NCI-H774 (cell line): ENCODE results near the gene IL12A.

Source experiments
- DNase-seq: peaks from one replicate; lab custom pipeline; 2025; lab: John Stamatoyannopoulos, UW

IL12A gene

GRCh38 chr3:159988617-159989271, at the start of gene IL12A:
IL12A (plus strand) TSS chr3:159988835.
- DNase-seq = peak; percentile 42

DNA sequence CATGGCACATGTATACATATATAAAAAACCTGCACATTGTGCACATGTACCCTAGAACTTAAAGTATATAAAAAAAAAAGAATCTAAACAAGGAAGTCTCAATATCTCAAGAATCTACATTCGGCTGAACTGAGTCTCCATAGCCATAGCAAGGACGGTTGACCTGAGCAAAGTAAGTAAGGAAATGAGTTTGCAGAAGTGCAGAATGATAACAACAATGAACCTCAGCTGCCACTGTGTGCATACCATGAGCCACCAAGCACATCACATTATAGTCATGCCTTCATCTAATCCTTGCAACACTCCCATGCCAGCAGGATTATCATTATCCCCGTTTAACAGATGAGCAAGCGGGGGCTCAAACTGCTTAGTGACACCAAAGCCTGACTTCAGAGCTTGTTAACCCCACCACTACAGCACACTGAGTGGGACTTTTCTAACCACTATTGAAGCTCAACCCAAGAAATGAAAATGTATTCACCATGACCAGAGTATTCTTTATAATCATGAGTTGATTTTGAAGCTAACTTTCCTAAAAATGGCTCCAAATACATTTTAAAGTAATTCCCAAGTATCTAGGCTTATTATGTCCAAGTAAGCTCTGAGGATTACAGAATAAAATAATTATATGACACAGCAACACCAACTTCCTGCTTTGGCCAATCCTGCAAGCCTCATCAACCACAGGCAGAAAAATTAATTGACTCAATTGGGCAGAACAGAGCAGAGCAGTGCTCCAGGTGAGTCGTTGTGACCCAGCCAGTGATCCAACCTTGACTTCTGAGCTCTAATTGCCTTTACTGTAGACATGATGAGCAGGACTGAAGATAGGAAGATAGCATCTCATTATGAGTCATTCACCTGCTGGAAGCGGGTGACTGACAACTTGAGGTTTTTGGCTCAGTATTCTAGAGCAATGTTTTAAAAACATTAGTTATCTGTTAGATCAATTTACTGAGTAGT, 47.3 kb upstream of the IL12A start:
- no peak for DNase-seq

- no peak for DNase-seq
Measured at GRCh38 chr3:159944781-159945180, 43.9 kb upstream of the IL12A start.

- no peak for DNase-seq
Measured at GRCh38 chr3:159945930-159946329, 42.7 kb upstream of the IL12A start.

- DNase-seq = no peak
Measured at GRCh38 chr3:159947220-159947619, 41.4 kb upstream of the IL12A start.

- DNase-seq = no peak
Measured at GRCh38 chr3:159948429-159949144, 40.0 kb upstream of the IL12A start.

- no peak for DNase-seq
Measured at GRCh38 chr3:159950156-159950898, 38.3 kb upstream of the IL12A start.

DNA sequence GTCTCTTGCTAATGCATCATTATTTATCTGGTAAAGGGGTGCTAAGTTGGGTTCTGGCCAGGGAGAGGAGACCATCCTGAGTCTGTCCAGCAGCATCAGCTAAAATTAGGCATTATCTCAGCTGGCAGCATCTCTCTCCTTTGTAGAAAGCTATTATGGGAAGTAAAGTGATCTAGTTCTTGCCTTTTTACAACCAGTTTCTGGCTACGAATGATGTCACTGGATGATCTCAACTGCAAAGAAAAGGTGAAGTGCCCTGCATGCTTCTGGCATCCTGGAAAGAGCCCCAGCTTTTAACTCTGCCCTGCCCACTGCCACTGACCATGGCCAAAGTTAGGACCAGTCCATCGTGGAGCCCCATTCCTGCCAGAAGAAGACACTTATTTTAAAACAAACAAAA, 37.1 kb upstream of the IL12A start:
- DNase-seq = no peak

GRCh38 chr3:159953325-159954085, 35.1 kb upstream of the IL12A start:
- DNase-seq = no peak

DNA sequence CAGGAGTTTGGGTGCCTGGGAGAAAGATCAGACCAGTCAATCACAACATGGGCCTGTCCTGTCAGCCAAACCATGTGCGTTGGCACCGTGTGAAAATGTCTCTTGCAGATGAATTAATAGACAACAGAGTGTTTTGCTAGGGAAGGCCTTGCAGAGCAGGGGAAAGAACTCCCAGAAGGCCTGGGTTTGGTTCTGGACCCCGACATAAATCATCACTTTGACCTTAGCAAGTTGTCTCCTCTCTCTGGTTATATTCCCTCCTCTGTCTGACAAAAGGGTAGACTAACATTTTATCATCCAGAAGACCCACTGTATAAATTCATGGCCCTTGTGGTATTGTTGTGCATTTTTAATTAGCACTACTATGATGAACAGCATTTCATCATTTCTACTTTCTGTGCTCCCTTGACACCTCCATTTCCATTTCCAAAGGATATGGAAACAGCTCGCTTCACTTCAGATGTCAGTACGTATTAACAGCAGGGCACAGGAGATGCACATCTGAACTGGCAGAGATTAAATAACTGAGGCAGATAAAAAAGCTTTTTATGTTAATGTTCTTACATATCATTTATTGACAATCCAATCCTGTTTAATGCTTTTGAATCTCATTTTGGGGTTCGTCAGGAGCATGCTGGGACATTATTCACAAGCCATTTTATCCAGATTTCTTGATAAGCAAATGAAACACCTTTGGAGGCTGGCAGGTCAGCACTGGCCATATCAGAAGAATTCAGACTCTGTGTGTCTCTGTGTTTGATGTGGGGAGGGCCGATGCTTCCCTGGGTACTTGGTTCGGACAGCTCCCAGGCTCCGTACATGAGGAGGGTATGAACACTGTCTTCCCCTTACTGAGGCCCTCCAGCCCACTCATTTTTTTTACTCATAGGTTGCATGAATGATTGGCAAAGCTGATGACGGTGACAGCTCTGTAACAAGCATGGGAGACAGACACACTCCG, 28.2 kb upstream of the IL12A start:
- no peak for DNase-seq

GRCh38 chr3:159964166-159964973, 24.3 kb upstream of the IL12A start:
- DNase-seq = no peak

DNA sequence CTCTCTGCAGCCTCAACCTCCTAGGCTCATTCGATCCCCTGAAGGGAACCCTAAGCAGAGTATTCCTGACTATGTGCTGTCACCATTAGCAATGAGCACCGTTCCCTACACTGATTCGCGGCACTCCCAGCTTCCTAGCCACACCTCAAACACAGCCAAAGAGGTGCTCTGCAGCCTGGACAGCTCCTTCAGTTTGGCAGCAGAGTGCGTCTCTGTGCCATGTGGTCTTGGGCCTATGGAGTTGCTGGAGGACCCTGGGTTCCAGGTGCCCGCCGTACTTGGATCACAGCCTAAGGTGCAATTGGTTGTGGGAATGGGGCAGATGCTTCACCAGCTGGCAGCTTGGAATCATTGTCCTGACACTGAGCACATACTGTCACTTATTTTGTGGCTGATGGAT, 17.3 kb upstream of the IL12A start:
- DNase-seq = no peak

GRCh38 chr3:159977295-159977694, 11.3 kb upstream of the IL12A start:
- no peak for DNase-seq

- no peak for DNase-seq
Measured at GRCh38 chr3:159978353-159978752, 10.3 kb upstream of the IL12A start.

DNA sequence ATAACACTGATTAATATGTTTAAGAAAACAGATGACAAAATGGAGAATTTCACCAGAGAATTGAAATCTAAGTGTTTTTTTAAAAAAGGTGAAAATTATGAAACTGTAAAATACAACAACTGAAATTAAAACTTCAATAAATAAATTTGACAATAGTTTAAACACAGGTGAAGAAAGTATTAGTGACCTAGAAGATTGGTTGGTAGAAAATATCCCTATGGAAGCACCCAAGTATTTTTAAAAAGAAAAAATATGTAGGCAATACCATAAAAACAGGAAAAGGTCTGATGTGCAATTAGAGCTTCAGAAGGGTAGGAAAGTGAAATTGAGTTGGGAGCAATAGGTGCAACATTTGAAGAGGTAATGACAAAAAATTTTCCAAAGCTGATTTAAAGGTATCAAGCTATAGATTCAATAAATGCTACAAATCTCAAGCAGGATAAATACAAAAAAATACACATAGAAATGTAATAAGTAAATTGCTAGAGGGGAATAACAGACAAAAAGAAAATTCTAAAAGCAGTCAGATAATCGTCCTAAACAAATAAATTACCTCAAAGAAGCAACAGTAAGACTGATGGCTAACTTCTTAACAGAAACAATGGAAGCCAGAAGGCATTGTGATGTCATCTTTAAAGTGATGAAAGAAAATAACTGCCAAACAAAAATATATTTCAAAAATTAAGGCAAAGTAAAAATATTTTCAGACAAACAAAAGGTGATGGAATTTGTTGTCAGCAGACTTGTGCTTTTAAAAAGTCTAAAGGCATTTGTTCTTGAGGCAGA, 9.5 kb upstream of the IL12A start:
- DNase-seq = no peak

GRCh38 chr3:159982442-159982974, 6.1 kb upstream of the IL12A start:
- no peak for DNase-seq

- DNase-seq = no peak
Measured at GRCh38 chr3:159987291-159987711, 1.3 kb upstream of the IL12A start.
